CD4-positive, alpha-beta T cell (primary cell): ENCODE results near the gene AGRN. TPM values are rescaled to one million over a fixed set of nuclear protein-coding genes. Genes with fewer than 3 reads are reported as not detected.

Experiments used
- ATAC-seq: fragments of 200-7000 bp; cut with Tn5 transposase; one replicate; pipeline ENCODE4 v1.10.0; 2022; ENCODE audit warnings: mild to moderate bottlenecking; ENCODE audit not compliant: poor library complexity
- CTCF ChIA-PET: fragments of 350-600 bp; sonication (Branson Sonifier 250); formaldehyde crosslinking; loops from one replicate; lab custom pipeline; 2021; ENCODE audit warnings: antibody characterized with exemption, inconsistent platforms; lab: Charles Lee
- POLR2A ChIA-PET: fragments of 350-600 bp; sonication (Branson Sonifier 250); formaldehyde crosslinking; loops from one replicate; lab custom pipeline; 2021; ENCODE audit warnings: antibody characterized with exemption, inconsistent platforms; lab: Charles Lee
- DNase-seq, 14 experiments: peaks; one replicate each; pipeline ENCODE4 v3.0.0-alpha.2; 2013 to 2020; ENCODE audit warnings: mixed read lengths in 2 of 14
- H3K27ac ChIP-seq, 2 donors: one replicate each; pipeline versions ENCODE4 v1.5.1 to v1.7.0; 2013; ENCODE audit warnings: low read length in 2 of 2, low read depth in 1 of 2, mild to moderate bottlenecking in 1 of 2
- H3K27me3 ChIP-seq, 2 experiments: 1 replicate in 1 of 2; 2 replicates in 1 of 2; pipeline versions ENCODE4 v1.6.1 to v1.7.0; 2013; ENCODE audit warnings: low read length in 2 of 2, control low read depth in 1 of 2, mild to moderate bottlenecking in 1 of 2, moderate library complexity in 1 of 2; ENCODE audit not compliant: insufficient read depth in 2 of 2, control insufficient read depth in 1 of 2
- H3K36me3 ChIP-seq: one replicate; pipeline ENCODE4 v1.6.1; 2013; ENCODE audit warnings: low read length, control low read depth; ENCODE audit not compliant: insufficient read depth
- H3K4me1 ChIP-seq: one replicate; pipeline ENCODE4 v1.6.1; 2013; ENCODE audit warnings: low read length, control low read depth; ENCODE audit not compliant: insufficient read depth
- H3K4me3 ChIP-seq: one replicate; pipeline ENCODE4 v1.5.1; 2013; ENCODE audit warnings: mild to moderate bottlenecking, low read length, moderate library complexity
- H3K9me3 ChIP-seq, 2 experiments: 1 replicate in 1 of 2; 2 replicates in 1 of 2; pipeline versions ENCODE4 v1.6.1 to v1.7.0; 2013; ENCODE audit warnings: low read length in 2 of 2, mild to moderate bottlenecking in 2 of 2, control low read depth in 1 of 2, moderate library complexity in 1 of 2; ENCODE audit not compliant: control insufficient read depth in 1 of 2, insufficient read depth in 1 of 2
- H3K27ac Mint-ChIP-seq: one replicate; pipeline ENCODE4 v1.8.0; 2020; ENCODE audit warnings: mixed read lengths
- H3K27me3 Mint-ChIP-seq: one replicate; pipeline ENCODE4 v1.8.0; 2021; ENCODE audit warnings: mixed read lengths
- H3K36me3 Mint-ChIP-seq: one replicate; pipeline ENCODE4 v1.8.0; 2021; ENCODE audit warnings: low read depth, mixed read lengths
- H3K4me1 Mint-ChIP-seq: one replicate; pipeline ENCODE4 v1.8.0; 2021; ENCODE audit warnings: low read depth, mixed read lengths
- H3K4me3 Mint-ChIP-seq: one replicate; pipeline ENCODE4 v1.8.0; 2020; ENCODE audit warnings: mild to moderate bottlenecking, mixed read lengths
- H3K9me3 Mint-ChIP-seq: one replicate; pipeline ENCODE4 v1.8.0; 2020; ENCODE audit warnings: mixed read lengths
- intact Hi-C, 2 experiments: fragments of 100-400 bp; cut with DNase I in 1 of 2; cut with micrococcal nuclease in 1 of 2; formaldehyde crosslinking; loops; one replicate each; pipeline versions ENCODE4 v1.15.1 to v1.9.0; 2023 to 2025; cut with DNase I, micrococcal nuclease
- total RNA-seq, 174 experiments: library from RNA in 2 of 174; stranded (reverse) in 2 of 174; gene quantifications; one replicate each; pipeline ENCODE4 v1.2.3 and lab custom pipeline; 2021 to 2026
- TF ChIP-seq, protein P1 (sequence below): fragments of 200-600 bp; IDR thresholded peaks from one replicate; pipeline ENCODE4 v1.8.0; 2022; ENCODE audit warnings: antibody characterized with exemption, mild to moderate bottlenecking

AGRN gene
- total RNA-seq, 2 experiments from 2014 or later = 1.5 to 2.0 TPM

DNA sequence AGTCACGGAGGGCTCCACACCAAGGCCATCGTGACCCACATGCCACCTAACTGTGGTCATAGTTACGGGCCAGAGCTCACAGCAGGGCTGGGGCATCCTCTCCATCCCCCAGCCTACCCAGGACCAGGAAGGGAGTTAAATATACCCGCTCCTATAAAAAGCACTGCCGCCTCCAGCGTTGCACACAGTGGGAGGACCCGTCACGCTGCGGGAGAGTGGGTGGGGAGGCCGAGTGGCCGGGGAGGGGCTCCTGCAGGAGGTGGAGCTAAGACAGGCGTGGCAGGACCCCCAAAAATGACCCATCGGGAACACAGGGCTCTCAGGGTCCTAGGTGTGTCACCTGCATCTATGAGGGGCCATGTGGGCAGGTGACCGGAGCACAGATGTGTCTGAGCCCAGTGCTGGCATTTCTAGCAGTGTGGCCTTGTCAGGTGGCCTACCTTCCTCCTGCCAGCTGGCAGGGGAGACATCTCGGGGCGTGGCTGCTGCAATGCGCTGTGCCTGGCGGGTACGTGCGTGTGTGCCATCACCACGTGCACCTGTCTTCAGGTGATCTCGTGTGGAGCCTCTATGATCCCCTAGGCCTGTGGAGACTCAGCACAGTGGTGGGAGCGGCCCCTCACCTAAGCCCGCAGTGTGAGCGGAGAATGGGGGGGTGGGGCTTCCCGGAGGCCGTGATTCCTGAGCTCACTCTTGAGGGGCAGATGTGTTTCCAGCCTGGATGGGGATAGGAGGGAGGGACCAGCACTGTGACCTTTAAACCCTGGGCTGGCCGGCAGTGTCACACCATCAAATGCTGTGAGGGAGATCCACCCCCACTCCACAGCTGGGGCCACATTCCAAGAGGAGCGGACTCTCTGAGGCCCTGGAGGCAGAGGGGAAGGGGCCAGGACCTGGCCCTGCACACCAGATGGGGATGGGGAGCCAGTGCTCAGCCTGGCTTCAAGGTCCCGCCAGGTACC lies 17.7 kb downstream of the AGRN start:
- Histone ChIP-seq H3K4me1 (peaks cover 34% of the 10 kb centered on the region), H3K36me3 (no peaks in the 10 kb centered on the region), H3K27ac (no peak overlapping the region), H3K4me3 (no peak overlapping the region), H3K9me3 (peaks cover 0 to 37% of the 10 kb centered on the region in 2 experiments), H3K27me3 (peaks cover 29 to 37% of the 10 kb centered on the region in 2 experiments)
- TF ChIP-seq, protein P1, sequence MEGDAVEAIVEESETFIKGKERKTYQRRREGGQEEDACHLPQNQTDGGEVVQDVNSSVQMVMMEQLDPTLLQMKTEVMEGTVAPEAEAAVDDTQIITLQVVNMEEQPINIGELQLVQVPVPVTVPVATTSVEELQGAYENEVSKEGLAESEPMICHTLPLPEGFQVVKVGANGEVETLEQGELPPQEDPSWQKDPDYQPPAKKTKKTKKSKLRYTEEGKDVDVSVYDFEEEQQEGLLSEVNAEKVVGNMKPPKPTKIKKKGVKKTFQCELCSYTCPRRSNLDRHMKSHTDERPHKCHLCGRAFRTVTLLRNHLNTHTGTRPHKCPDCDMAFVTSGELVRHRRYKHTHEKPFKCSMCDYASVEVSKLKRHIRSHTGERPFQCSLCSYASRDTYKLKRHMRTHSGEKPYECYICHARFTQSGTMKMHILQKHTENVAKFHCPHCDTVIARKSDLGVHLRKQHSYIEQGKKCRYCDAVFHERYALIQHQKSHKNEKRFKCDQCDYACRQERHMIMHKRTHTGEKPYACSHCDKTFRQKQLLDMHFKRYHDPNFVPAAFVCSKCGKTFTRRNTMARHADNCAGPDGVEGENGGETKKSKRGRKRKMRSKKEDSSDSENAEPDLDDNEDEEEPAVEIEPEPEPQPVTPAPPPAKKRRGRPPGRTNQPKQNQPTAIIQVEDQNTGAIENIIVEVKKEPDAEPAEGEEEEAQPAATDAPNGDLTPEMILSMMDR = no peak
- peak overlapping the region; percentile 34 for H3K4me3 Mint-ChIP-seq
- H3K4me1 Mint-ChIP-seq = peaks cover 16% of the 10 kb centered on the region
- no peaks in the 10 kb centered on the region for H3K9me3 Mint-ChIP-seq
- ChIA-PET CTCF (no interaction called here), POLR2A (no interaction called here)
- ATAC-seq (no peak), DNase-seq (no peak)
- no peaks in the 10 kb centered on the region for H3K36me3 Mint-ChIP-seq
- H3K27me3 Mint-ChIP-seq = peaks cover 40% of the 10 kb centered on the region
- H3K27ac Mint-ChIP-seq = no peak overlapping the region
- intact Hi-C loops = loop anchor here in 1 of 2 experiments (5.0 to 10.0 kb wide), 2 partner anchors 75 to 267 kb away; partner anchors contain the start of genes ACAP3 and PUSL1

DNA sequence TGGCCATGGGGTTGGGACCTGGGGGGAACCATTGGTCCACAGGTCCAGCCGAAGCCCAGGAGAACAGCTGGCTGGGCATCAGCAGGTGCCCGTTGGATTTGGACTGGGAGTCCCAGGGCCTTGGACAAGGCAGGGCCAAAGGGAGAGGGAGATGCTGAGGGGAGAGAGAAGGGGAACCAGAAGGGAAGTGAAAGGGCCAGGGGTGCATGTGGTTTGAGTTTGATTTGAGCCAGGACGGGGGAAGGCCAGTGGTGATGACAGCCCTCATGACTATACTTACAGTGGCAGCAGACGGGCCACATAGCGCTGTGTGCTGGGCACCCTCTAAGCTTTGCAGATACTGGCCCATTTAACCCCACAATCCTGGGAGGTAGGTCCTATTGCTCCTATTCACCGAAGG lies 18.8 kb downstream of the AGRN start:
- Mint-ChIP-seq H3K36me3 (no peaks in the 10 kb centered on the region), H3K9me3 (no peaks in the 10 kb centered on the region), H3K4me1 (peaks cover 16% of the 10 kb centered on the region), H3K27ac (no peak overlapping the region), H3K4me3 (peak overlapping the region; percentile 77), H3K27me3 (peaks cover 40% of the 10 kb centered on the region)
- Histone ChIP-seq H3K27me3 (peaks cover 25 to 36% of the 10 kb centered on the region in 2 experiments), H3K36me3 (no peaks in the 10 kb centered on the region), H3K4me3 (no peak overlapping the region), H3K27ac (no peak overlapping the region), H3K9me3 (peaks cover 0 to 44% of the 10 kb centered on the region in 2 experiments), H3K4me1 (peaks cover 28% of the 10 kb centered on the region)
- TF ChIP-seq, protein P1 = no peak
- ChIA-PET CTCF (no interaction called here), POLR2A (no interaction called here)
- intact Hi-C loops = loop anchor here in 1 of 2 experiments (5.0 to 10.0 kb wide), 2 partner anchors 74 to 266 kb away; partner anchors contain the start of genes ACAP3 and PUSL1
- DNase-seq (peak in 1 of 14 experiments; percentile 57), ATAC-seq (no peak)

DNA sequence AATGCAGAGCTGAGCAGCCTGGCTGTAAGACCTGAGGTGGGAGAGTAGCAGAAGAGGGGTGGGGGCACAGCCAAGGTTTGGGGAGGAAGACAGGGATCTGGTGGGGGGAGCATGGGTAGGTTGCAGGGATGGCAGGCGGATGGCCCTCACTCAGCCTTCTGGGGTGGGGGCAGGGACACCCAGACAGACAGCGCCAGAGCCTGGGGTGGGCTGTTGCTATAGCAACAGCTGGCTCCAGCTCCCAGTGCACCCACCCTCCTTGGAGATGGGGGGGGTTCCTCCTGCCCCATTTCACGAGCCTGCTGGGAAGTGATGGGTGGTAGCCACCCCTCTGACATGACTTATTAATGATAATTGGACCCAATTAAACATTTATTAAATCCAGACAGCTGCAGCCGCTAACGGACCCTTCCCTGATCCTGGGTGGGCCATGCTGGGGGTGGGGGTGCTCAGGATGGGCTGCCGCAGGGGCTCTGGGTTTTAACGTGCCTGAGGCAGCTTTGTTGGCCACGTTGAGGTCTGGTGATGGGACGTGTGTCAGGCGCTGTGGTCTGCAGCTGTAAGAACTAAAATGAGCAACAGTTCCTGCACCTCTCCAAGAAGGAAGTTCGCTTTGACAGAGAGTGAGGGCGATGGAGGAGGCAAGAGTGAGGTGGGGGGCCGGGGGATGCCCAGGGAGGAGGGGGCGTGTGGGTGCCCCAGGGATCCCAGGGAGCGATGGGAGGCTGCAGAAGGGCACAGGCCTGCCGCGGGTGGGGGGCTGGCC lies 19.4 kb downstream of the AGRN start:
- ChIA-PET POLR2A (interaction anchor here (0.9 to 2.1 kb wide), 3 partner anchors 20 to 336 kb away, joined by 3 to 12 read pairs (median 7); partner anchors contain the start of gene ISG15), CTCF (interaction anchor here (0.7 kb wide), 1 partner anchor 20 kb away, joined by 3 read pairs; no protein-coding TSS in a partner anchor)
- no peaks in the 10 kb centered on the region for H3K9me3 Mint-ChIP-seq
- Histone ChIP-seq H3K27me3 (peaks cover 22 to 30% of the 10 kb centered on the region in 2 experiments), H3K4me1 (peaks cover 21% of the 10 kb centered on the region), H3K27ac (no peak overlapping the region), H3K4me3 (no peak overlapping the region), H3K9me3 (peaks cover 0 to 50% of the 10 kb centered on the region in 2 experiments), H3K36me3 (no peaks in the 10 kb centered on the region)
- peaks cover 16% of the 10 kb centered on the region for H3K4me1 Mint-ChIP-seq
- DNase-seq (peak in 2 of 14 experiments; percentile 11 to 54), ATAC-seq (no peak)
- peak overlapping the region; percentile 77 for H3K4me3 Mint-ChIP-seq
- peaks cover 40% of the 10 kb centered on the region for H3K27me3 Mint-ChIP-seq
- intact Hi-C loops = loop anchor here in 1 of 2 experiments (5.0 to 10.0 kb wide), 2 partner anchors 73 to 265 kb away; partner anchors contain the start of genes ACAP3 and PUSL1
- TF ChIP-seq, protein P1 = no peak
- no peaks in the 10 kb centered on the region for H3K36me3 Mint-ChIP-seq
- H3K27ac Mint-ChIP-seq = no peak overlapping the region
